Large intestine (tissue), 3 donors: ENCODE results near the gene C11orf97. TPM values are rescaled to one million over a fixed set of nuclear protein-coding genes. Genes with fewer than 3 reads are reported as not detected.
"Not testable (repeated sequence)": the region's sequence is repeated elsewhere in the genome, so short reads cannot be mapped to it uniquely, and the experiment has no call there.

Experiments
- DNase-seq, 2 donors: peaks; one replicate each; pipeline versions ENCODE4 v3.0.0 to v3.0.0-alpha.2; 2013
- H3K27ac ChIP-seq: one replicate; pipeline ENCODE4 v1.5.1; 2013; ENCODE audit warnings: low read length
- H3K27me3 ChIP-seq: 2 replicates; pipeline ENCODE4 v1.6.1; 2013; ENCODE audit warnings: low read length; ENCODE audit not compliant: control insufficient read depth, insufficient read depth
- H3K36me3 ChIP-seq: 2 replicates; pipeline ENCODE4 v1.6.1; 2013; ENCODE audit warnings: low read length; ENCODE audit not compliant: control insufficient read depth, insufficient read depth
- H3K4me1 ChIP-seq: one replicate; pipeline ENCODE4 v1.6.1; 2013; ENCODE audit warnings: low read length; ENCODE audit not compliant: control insufficient read depth, insufficient read depth
- H3K4me3 ChIP-seq: one replicate; pipeline ENCODE4 v1.5.1; 2013; ENCODE audit warnings: low read length
- H3K9me3 ChIP-seq: one replicate; pipeline ENCODE4 v1.6.1; 2013; ENCODE audit warnings: mild to moderate bottlenecking, low read depth, low read length, moderate library complexity; ENCODE audit not compliant: control insufficient read depth
- WGBS: methylation state at CpG from one replicate; pipeline ENCODE4 v1.1.5; 2013; ENCODE audit warnings: low lambda C conversion rate; ENCODE audit not compliant: insufficient coverage; 5-methylcytosine and 5-hydroxymethylcytosine counted together
- polyA plus RNA-seq: library from polyadenylated mRNA; unstranded; fragments of 120-200 nt; gene quantifications from one replicate; pipeline ENCODE4 v1.2.1, GENCODE V29; 2013

C11orf97 gene
- polyA plus RNA-seq, 1 donor: not detected

GRCh38 chr11:94572975-94573374 lies 60.7 kb downstream of the C11orf97 start:
- not testable (repeated sequence) for H3K36me3 ChIP-seq, H3K27me3 ChIP-seq, H3K4me3 ChIP-seq, DNase-seq, H3K4me1 ChIP-seq, H3K27ac ChIP-seq, H3K9me3 ChIP-seq
- WGBS: no CpG with 5 or more reads among the region's 2 CpGs

GRCh38 chr11:94574193-94574961 lies 62.1 kb downstream of the C11orf97 start:
- no peaks in the 10 kb centered on the region for H3K27me3 ChIP-seq
- no peak overlapping the region for H3K27ac ChIP-seq
- no peaks in the 10 kb centered on the region for H3K36me3 ChIP-seq
- WGBS: 100% methylated on average over 1 of the region's 13 CpGs
- no peaks in the 10 kb centered on the region for H3K9me3 ChIP-seq
- no peaks in the 10 kb centered on the region for H3K4me1 ChIP-seq
- DNase-seq: no peak
- no peak overlapping the region for H3K4me3 ChIP-seq

GRCh38 chr11:94576306-94576705 lies 64.0 kb downstream of the C11orf97 start:
- Histone ChIP-seq H3K27ac (no peak overlapping the region), H3K36me3 (peaks cover under 1% of the 10 kb centered on the region), H3K4me3 (no peak overlapping the region), H3K9me3 (no peaks in the 10 kb centered on the region), H3K4me1 (no peaks in the 10 kb centered on the region), H3K27me3 (no peaks in the 10 kb centered on the region)
- DNase-seq: no peak
- WGBS: 80% methylated on average over 1 of the region's 5 CpGs

- H3K27ac ChIP-seq: no peak overlapping the region
- no peaks in the 10 kb centered on the region for H3K9me3 ChIP-seq
- H3K4me1 ChIP-seq: no peaks in the 10 kb centered on the region
- no peak overlapping the region for H3K4me3 ChIP-seq
- no peak for DNase-seq
- no CpG with 5 or more reads among the region's 3 CpGs for WGBS
- H3K27me3 ChIP-seq: no peaks in the 10 kb centered on the region
- peaks cover 4% of the 10 kb centered on the region for H3K36me3 ChIP-seq
Measured at GRCh38 chr11:94577841-94578240, 65.6 kb downstream of the C11orf97 start.

Other genes starting within 250 kb of the C11orf97 start
- 0.06 TPM for gene IZUMO1R, start 207.9 kb upstream of the C11orf97 start, polyA plus RNA-seq
- gene GPR83, start 111.0 kb upstream of the C11orf97 start, polyA plus RNA-seq: 1.2 TPM
- gene MRE11, start 18.6 kb upstream of the C11orf97 start, polyA plus RNA-seq: 21.5 TPM
- 29.3 TPM for gene ANKRD49, start 18.5 kb upstream of the C11orf97 start, polyA plus RNA-seq
- gene FUT4, start 31.5 kb downstream of the C11orf97 start, polyA plus RNA-seq: 21.6 TPM
- 16.0 TPM for gene PIWIL4, start 54.9 kb downstream of the C11orf97 start, polyA plus RNA-seq